Measurements from ENCODE around the gene CLDN22.

GRCh38 chr4:183337833-183338232, 17.8 kb upstream of the CLDN22 start:
- no peak for TF ChIP-seq EZH2 (IDR thresholded peaks at IDR 0.05; ENCODE audit: low read depth, low read length, severe bottlenecking)
- no peak for TF ChIP-seq NANOG (IDR thresholded peaks at IDR 0.05; ENCODE audit: insufficient read depth, low read depth, low read length, poor library complexity, severe bottlenecking)
- no peak for TF ChIP-seq RXRA (IDR thresholded peaks at IDR 0.05; ENCODE audit: insufficient read depth, low read depth, low read length)
- TF ChIP-seq CTCF (IDR thresholded peaks at IDR 0.05; ENCODE audit: control extremely low read depth in 1 of 3, insufficient read depth in 1 of 3, low read depth in 1 of 3, low read length in 3 of 3), result no peak
- TF ChIP-seq CHD2 (IDR thresholded peaks at IDR 0.05; ENCODE audit: low read length), result no peak
- TF ChIP-seq RAD21 (IDR thresholded peaks at IDR 0.05 in 1 of 2, conservative IDR thresholded peaks at IDR 0.05 in 1 of 2; ENCODE audit: low read depth in 2 of 2, low read length in 2 of 2), result no peak
- no peak for TF ChIP-seq POLR2A (IDR thresholded peaks at IDR 0.05; ENCODE audit: control extremely low read depth in 1 of 2, low read depth in 2 of 2, low read length in 2 of 2)
- TF ChIP-seq TAF1 (IDR thresholded peaks at IDR 0.05; ENCODE audit: low read depth, low read length), result no peak

Measured in H1 (cell line).